GM23338 (cell line): ENCODE measurements around the gene IQSEC3. TPM values are rescaled to one million over a fixed set of nuclear protein-coding genes. Genes with fewer than 3 reads are reported as not detected.

Experiments used
- CREB1 ChIP-seq: fragments of 250-450 bp; sonication (Bioruptor Pico); IDR thresholded peaks from 2 replicates; pipeline ENCODE4 v1.5.0; 2020; ENCODE audit warnings: low read depth, mild to moderate bottlenecking, moderate library complexity
- EZH2 ChIP-seq: fragments of 200-600 bp; sonication (generic); IDR thresholded peaks from one replicate; pipeline ENCODE4 v1.8.0; 2017; ENCODE audit warnings: antibody characterized with exemption, mild to moderate bottlenecking, low read depth; ENCODE audit not compliant: unreplicated experiment
- NANOG ChIP-seq: IDR thresholded peaks from 2 replicates; pipeline ENCODE4 v1.6.1; 2016; ENCODE audit warnings: antibody characterized with exemption, borderline replicate concordance
- ZNF114 ChIP-seq: fragments of 250-450 bp; sonication (Bioruptor Pico); IDR thresholded peaks from 2 replicates; pipeline ENCODE4 v1.5.0; 2020; ENCODE audit warnings: mild to moderate bottlenecking, moderate library complexity
- ZNF331 ChIP-seq: fragments of 250-450 bp; sonication (Bioruptor Pico); IDR thresholded peaks from 2 replicates; pipeline ENCODE4 v1.5.0; 2020; ENCODE audit warnings: low read depth, mild to moderate bottlenecking, moderate library complexity
- polyA plus RNA-seq: library from polyadenylated mRNA; unstranded; fragments of >200 nt; fragmentation: Nextera tagmentation; extraction: Ambion mirVana; gene quantifications from 2 replicates; pipeline ENCODE4 v1.2.1, GENCODE V29; 2016
- total RNA-seq: library from RNA; depleted of rRNA; stranded (reverse); fragments of >200 nt; shearing (Covaris generic); gene quantifications from 2 replicates; pipeline ENCODE4 v1.2.3, GENCODE V29; 2014
- TF ChIP-seq, protein P1 (sequence below): fragments of 250-450 bp; sonication (Bioruptor Pico); IDR thresholded peaks from 2 replicates; pipeline ENCODE4 v1.5.0; 2020; ENCODE audit warnings: mild to moderate bottlenecking, moderate library complexity
- TF ChIP-seq, protein P2 (sequence below), 2 experiments: fragments of 200-600 bp in 1 of 2; sonication (generic) in 1 of 2; conservative IDR thresholded peaks; 2 replicates each; pipeline versions ENCODE4 v1.5.1 to v1.6.1; 2016 to 2017; ENCODE audit warnings: antibody characterized with exemption in 2 of 2, low read depth in 2 of 2, mild to moderate bottlenecking in 2 of 2, moderate library complexity in 1 of 2

Gene IQSEC3
- total and polyA plus RNA-seq, 2 experiments from 2014 or later = 2.1 to 3.6 TPM

DNA sequence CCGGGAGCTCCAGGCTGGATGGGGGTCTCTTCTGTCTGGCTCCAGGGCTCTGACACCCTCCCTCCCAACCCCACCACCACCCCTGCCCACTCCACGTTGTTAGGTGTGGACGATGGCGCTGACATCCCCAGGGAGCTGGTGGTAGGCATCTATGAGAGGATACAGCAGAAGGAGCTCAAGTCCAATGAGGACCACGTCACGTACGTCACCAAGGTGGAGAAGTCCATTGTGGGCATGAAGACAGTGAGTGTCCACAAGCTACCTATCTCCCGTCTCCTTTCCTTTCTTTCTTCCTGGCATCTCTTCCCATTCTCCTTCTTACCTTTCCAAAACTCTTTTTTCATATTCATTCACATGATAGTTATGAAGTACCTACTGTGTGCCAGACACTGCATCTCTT lies 95.3 kb downstream of the IQSEC3 start (continued):
- TF ChIP-seq, protein P1, sequence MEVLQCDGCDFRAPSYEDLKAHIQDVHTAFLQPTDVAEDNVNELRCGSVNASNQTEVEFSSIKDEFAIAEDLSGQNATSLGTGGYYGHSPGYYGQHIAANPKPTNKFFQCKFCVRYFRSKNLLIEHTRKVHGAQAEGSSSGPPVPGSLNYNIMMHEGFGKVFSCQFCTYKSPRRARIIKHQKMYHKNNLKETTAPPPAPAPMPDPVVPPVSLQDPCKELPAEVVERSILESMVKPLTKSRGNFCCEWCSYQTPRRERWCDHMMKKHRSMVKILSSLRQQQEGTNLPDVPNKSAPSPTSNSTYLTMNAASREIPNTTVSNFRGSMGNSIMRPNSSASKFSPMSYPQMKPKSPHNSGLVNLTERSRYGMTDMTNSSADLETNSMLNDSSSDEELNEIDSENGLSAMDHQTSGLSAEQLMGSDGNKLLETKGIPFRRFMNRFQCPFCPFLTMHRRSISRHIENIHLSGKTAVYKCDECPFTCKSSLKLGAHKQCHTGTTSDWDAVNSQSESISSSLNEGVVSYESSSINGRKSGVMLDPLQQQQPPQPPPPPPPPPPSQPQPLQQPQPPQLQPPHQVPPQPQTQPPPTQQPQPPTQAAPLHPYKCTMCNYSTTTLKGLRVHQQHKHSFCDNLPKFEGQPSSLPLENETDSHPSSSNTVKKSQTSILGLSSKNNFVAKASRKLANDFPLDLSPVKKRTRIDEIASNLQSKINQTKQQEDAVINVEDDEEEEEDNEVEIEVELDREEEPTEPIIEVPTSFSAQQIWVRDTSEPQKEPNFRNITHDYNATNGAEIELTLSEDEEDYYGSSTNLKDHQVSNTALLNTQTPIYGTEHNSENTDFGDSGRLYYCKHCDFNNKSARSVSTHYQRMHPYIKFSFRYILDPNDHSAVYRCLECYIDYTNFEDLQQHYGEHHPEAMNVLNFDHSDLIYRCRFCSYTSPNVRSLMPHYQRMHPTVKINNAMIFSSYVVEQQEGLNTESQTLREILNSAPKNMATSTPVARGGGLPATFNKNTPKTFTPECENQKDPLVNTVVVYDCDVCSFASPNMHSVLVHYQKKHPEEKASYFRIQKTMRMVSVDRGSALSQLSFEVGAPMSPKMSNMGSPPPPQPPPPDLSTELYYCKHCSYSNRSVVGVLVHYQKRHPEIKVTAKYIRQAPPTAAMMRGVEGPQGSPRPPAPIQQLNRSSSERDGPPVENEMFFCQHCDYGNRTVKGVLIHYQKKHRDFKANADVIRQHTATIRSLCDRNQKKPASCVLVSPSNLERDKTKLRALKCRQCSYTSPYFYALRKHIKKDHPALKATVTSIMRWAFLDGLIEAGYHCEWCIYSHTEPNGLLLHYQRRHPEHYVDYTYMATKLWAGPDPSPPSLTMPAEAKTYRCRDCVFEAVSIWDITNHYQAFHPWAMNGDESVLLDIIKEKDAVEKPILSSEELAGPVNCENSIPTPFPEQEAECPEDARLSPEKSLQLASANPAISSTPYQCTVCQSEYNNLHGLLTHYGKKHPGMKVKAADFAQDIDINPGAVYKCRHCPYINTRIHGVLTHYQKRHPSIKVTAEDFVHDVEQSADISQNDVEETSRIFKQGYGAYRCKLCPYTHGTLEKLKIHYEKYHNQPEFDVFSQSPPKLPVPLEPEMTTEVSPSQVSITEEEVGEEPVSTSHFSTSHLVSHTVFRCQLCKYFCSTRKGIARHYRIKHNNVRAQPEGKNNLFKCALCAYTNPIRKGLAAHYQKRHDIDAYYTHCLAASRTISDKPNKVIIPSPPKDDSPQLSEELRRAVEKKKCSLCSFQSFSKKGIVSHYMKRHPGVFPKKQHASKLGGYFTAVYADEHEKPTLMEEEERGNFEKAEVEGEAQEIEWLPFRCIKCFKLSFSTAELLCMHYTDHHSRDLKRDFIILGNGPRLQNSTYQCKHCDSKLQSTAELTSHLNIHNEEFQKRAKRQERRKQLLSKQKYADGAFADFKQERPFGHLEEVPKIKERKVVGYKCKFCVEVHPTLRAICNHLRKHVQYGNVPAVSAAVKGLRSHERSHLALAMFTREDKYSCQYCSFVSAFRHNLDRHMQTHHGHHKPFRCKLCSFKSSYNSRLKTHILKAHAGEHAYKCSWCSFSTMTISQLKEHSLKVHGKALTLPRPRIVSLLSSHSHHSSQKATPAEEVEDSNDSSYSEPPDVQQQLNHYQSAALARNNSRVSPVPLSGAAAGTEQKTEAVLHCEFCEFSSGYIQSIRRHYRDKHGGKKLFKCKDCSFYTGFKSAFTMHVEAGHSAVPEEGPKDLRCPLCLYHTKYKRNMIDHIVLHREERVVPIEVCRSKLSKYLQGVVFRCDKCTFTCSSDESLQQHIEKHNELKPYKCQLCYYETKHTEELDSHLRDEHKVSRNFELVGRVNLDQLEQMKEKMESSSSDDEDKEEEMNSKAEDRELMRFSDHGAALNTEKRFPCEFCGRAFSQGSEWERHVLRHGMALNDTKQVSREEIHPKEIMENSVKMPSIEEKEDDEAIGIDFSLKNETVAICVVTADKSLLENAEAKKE (CRISPR knock-in tag) = no peak
- TF ChIP-seq, protein P2, sequence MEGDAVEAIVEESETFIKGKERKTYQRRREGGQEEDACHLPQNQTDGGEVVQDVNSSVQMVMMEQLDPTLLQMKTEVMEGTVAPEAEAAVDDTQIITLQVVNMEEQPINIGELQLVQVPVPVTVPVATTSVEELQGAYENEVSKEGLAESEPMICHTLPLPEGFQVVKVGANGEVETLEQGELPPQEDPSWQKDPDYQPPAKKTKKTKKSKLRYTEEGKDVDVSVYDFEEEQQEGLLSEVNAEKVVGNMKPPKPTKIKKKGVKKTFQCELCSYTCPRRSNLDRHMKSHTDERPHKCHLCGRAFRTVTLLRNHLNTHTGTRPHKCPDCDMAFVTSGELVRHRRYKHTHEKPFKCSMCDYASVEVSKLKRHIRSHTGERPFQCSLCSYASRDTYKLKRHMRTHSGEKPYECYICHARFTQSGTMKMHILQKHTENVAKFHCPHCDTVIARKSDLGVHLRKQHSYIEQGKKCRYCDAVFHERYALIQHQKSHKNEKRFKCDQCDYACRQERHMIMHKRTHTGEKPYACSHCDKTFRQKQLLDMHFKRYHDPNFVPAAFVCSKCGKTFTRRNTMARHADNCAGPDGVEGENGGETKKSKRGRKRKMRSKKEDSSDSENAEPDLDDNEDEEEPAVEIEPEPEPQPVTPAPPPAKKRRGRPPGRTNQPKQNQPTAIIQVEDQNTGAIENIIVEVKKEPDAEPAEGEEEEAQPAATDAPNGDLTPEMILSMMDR (conservative IDR thresholded peaks at IDR 0.05; ENCODE audit: low read depth in 2 of 2) = no peak
- TF ChIP-seq ZNF114 (no peak), NANOG (no peak), CREB1 (CRISPR knock-in tag) (no peak), ZNF331 (no peak), EZH2 (no peak)
